ENCODE data around the gene FBXL14.

DNA sequence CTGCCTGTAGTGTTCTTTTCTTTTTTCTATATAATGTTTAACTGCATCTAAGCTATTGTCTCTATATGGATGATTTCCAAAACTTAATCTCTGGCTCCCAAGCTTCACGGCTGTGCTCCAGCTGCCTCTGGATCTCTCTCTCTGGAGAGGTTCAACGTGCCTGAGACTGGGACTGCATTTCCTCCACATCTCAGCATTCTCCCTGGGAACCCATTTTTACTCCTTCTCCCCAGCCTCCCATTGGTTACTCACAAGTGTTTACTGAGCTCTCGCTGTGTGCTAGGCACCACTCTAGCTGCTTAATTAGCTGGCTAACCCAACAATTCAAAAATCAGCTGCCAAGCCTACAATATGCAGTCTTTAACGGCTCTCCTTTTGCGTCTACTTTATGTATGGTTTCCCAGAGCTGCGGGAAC, 34.7 kb downstream of the FBXL14 start:
- TF ChIP-seq POLR2A (IDR thresholded peaks at IDR 0.05; ENCODE audit: low read depth, low read length) (no peak), POLR2AphosphoS5 (IDR thresholded peaks at IDR 0.05; ENCODE audit: low read depth, low read length) (no peak), SPI1 (IDR thresholded peaks at IDR 0.05; ENCODE audit: low read depth, low read length) (no peak)

Data from GM12891 (cell line).